ENCODE results near the gene PDZRN4. TPM values are rescaled to one million over a fixed set of nuclear protein-coding genes. Genes with fewer than 3 reads are reported as not detected.

The PDZRN4 gene
- total RNA-seq, 1 donor from 2014 or later: 1.5 TPM

- Mint-ChIP-seq H3K36me3 (ENCODE audit: unreplicated experiment) (no peaks in the 10 kb centered on the region), H3K4me1 (ENCODE audit: low read depth, unreplicated experiment) (peaks cover 8% of the 10 kb centered on the region), H3K27me3 (ENCODE audit: unreplicated experiment) (no peaks in the 10 kb centered on the region), H3K4me3 (ENCODE audit: unreplicated experiment) (no peak overlapping the region), H3K9me3 (ENCODE audit: unreplicated experiment) (no peaks in the 10 kb centered on the region), H3K27ac (ENCODE audit: unreplicated experiment) (no peak overlapping the region)
- TF ChIP-seq CTCF (IDR thresholded peaks at IDR 0.05; ENCODE audit: partially characterized antibody, unreplicated experiment): no peak
- no peak for DNase-seq
These were observed 253.1 kb downstream of the PDZRN4 start for GRCh38 chr12:41441180-41441579.

- Mint-ChIP-seq H3K36me3 (ENCODE audit: unreplicated experiment) (no peaks in the 10 kb centered on the region), H3K9me3 (ENCODE audit: unreplicated experiment) (no peaks in the 10 kb centered on the region), H3K4me1 (ENCODE audit: low read depth, unreplicated experiment) (peaks cover 2% of the 10 kb centered on the region), H3K27me3 (ENCODE audit: unreplicated experiment) (no peaks in the 10 kb centered on the region), H3K27ac (ENCODE audit: unreplicated experiment) (no peak overlapping the region), H3K4me3 (ENCODE audit: unreplicated experiment) (no peak overlapping the region)
- DNase-seq: no peak
- TF ChIP-seq CTCF (IDR thresholded peaks at IDR 0.05; ENCODE audit: partially characterized antibody, unreplicated experiment): no peak
These were observed 254.8 kb downstream of the PDZRN4 start for GRCh38 chr12:41442896-41443295.

DNA sequence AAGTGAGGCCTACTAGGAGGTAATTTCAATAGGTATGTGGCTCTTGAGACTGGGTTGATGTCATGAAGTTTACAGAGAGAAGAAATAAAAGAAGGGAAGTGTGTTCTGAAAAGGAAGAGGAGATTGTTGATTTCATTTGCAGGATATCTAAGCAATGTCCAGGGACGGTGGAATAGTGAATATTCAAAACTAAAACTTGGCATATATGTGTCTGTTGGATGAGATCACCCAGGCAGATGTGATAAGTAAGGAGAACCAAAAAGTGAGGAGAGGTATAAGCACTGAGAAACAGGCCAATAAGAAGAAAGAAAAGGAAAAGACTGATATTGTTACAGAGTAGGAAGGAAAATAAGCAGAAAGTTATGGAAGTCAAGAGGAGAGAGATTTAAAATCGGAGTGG is 255.6 kb downstream of the PDZRN4 start:
- Mint-ChIP-seq H3K4me3 (ENCODE audit: unreplicated experiment) (no peak overlapping the region), H3K4me1 (ENCODE audit: low read depth, unreplicated experiment) (no peaks in the 10 kb centered on the region), H3K27me3 (ENCODE audit: unreplicated experiment) (no peaks in the 10 kb centered on the region), H3K36me3 (ENCODE audit: unreplicated experiment) (no peaks in the 10 kb centered on the region), H3K27ac (ENCODE audit: unreplicated experiment) (no peak overlapping the region), H3K9me3 (ENCODE audit: unreplicated experiment) (no peaks in the 10 kb centered on the region)
- TF ChIP-seq CTCF (IDR thresholded peaks at IDR 0.05; ENCODE audit: partially characterized antibody, unreplicated experiment): no peak
- DNase-seq: no peak

DNA sequence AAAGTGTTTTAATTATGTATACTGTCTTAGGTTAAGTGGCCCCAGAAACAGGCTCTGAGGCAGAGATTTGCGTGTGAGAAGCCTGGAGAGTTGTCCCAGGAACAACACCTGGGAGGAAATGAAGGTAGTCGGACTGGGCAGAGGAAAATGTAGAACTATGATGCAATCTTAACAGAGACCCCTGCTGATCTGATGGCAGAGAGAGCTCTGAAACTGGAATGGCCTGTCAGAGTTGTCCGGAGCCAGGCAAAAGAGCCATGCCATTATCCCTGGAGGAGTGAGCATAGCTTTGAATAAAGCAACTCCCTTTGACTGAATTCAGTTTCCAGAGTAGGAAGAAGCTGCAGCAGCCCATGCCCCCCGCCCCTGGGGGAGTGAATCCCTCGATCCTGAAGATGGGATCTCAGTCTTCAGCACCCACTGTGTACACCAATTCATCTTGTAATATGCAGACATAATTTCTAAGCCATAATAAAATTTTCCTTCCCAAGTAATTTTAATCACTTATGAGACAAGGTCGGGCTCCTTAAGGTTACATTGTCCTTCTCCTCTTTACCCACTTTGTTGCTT is 264.8 kb downstream of the PDZRN4 start:
- H3K9me3 Mint-ChIP-seq (ENCODE audit: unreplicated experiment): no peaks in the 10 kb centered on the region
- no peaks in the 10 kb centered on the region for H3K36me3 Mint-ChIP-seq (ENCODE audit: unreplicated experiment)
- H3K27ac Mint-ChIP-seq (ENCODE audit: unreplicated experiment): no peak overlapping the region
- DNase-seq: no peak
- TF ChIP-seq CTCF (IDR thresholded peaks at IDR 0.05; ENCODE audit: partially characterized antibody, unreplicated experiment): no peak
- H3K4me3 Mint-ChIP-seq (ENCODE audit: unreplicated experiment): no peak overlapping the region
- H3K4me1 Mint-ChIP-seq (ENCODE audit: low read depth, unreplicated experiment): peaks cover 3% of the 10 kb centered on the region
- peaks cover 2% of the 10 kb centered on the region for H3K27me3 Mint-ChIP-seq (ENCODE audit: unreplicated experiment)

- Mint-ChIP-seq H3K4me1 (ENCODE audit: low read depth, unreplicated experiment) (peaks cover 3% of the 10 kb centered on the region), H3K36me3 (ENCODE audit: unreplicated experiment) (no peaks in the 10 kb centered on the region), H3K4me3 (ENCODE audit: unreplicated experiment) (no peak overlapping the region), H3K9me3 (ENCODE audit: unreplicated experiment) (no peaks in the 10 kb centered on the region), H3K27me3 (ENCODE audit: unreplicated experiment) (peaks cover 2% of the 10 kb centered on the region), H3K27ac (ENCODE audit: unreplicated experiment) (no peak overlapping the region)
- no peak for TF ChIP-seq CTCF (IDR thresholded peaks at IDR 0.05; ENCODE audit: partially characterized antibody, unreplicated experiment)
- no peak for DNase-seq
These were observed 265.3 kb downstream of the PDZRN4 start for GRCh38 chr12:41453409-41453808.
